GM12878 (cell line): ENCODE results near the gene CHRNA3. TPM values are rescaled to one million over a fixed set of nuclear protein-coding genes. Genes with fewer than 3 reads are reported as not detected.
A peak's percentile ranks its signal among the peaks of the same experiment; 100 is the strongest.

ENCODE experiments used
- ATAC-seq: fragments of 200-7000 bp; cut with Tn5 transposase; 3 replicates; pipeline ENCODE4 v1.9.1; 2020; ENCODE audit warnings: mild to moderate bottlenecking, moderate library complexity
- BruUV-seq: library from RNA; stranded (reverse); fragments of 400-500 nt; replicated peaks from 2 replicates; lab custom pipeline; 2021; lab: Mats Ljungman, UMichigan
- CTCF ChIA-PET: fragments of 300-600 bp; sonication (Branson Sonifier 250); formaldehyde crosslinking; extraction: SDS; loops from one replicate; lab custom pipeline; 2021; ENCODE audit warnings: inconsistent platforms; lab: Yijun Ruan, JAX
- POLR2A ChIA-PET: fragments of 350-600 bp; formaldehyde crosslinking; extraction: SDS; loops from one replicate; lab custom pipeline; 2021; ENCODE audit warnings: inconsistent platforms; lab: Charles Lee
- RAD21 ChIA-PET: fragments of 300-600 bp; sonication (Branson Sonifier 250); formaldehyde crosslinking; loops from one replicate; lab custom pipeline; 2023; ENCODE audit warnings: antibody characterized with exemption; ENCODE audit not compliant: unreplicated experiment; lab: Charles Lee
- SMC1A ChIA-PET: fragments of 300-600 bp; sonication (Branson Sonifier 250); formaldehyde crosslinking; loops from one replicate; lab custom pipeline; 2023; ENCODE audit not compliant: unreplicated experiment, uncharacterized antibody; lab: Charles Lee
- DNase-seq: peaks from one replicate; pipeline ENCODE4 v3.0.0-alpha.2; 2011; ENCODE audit warnings: low read depth, low spot score
- FAIRE-seq: peaks from 3 replicates; lab custom pipeline; 2011; peaks lifted over from hg19 to GRCh38; lab: Jason Lieb, UNC
- H2AFZ ChIP-seq: 2 replicates; pipeline ENCODE4 v1.6.0; 2011; ENCODE audit warnings: low read depth, low read length, control low read depth; ENCODE audit not compliant: control insufficient read depth
- H3K27ac ChIP-seq: 2 replicates; pipeline ENCODE4 v1.5.1; 2011; ENCODE audit warnings: control low read depth; ENCODE audit not compliant: control insufficient read depth, insufficient read depth
- H3K27me3 ChIP-seq, 2 experiments: replicated peaks in 1 of 2; 2 replicates each; pipeline versions ENCODE4 v1.6.0 to v1.6.1; 2011; ENCODE audit warnings: low read length in 1 of 2; ENCODE audit not compliant: control insufficient read depth in 2 of 2, insufficient read depth in 2 of 2
- H3K36me3 ChIP-seq, 2 experiments: 2 replicates each; pipeline ENCODE4 v1.5.1; 2011; ENCODE audit warnings: low read length in 1 of 2; ENCODE audit not compliant: control insufficient read depth in 2 of 2, insufficient read depth in 2 of 2
- H3K4me1 ChIP-seq: 2 replicates; pipeline ENCODE4 v1.6.1; 2011; ENCODE audit warnings: mild to moderate bottlenecking, low read length, moderate library complexity, mixed read lengths; ENCODE audit not compliant: control insufficient read depth, insufficient read depth
- H3K4me2 ChIP-seq: 2 replicates; pipeline ENCODE4 v1.6.0; 2011; ENCODE audit warnings: control low read depth; ENCODE audit not compliant: control insufficient read depth, insufficient read depth
- H3K4me3 ChIP-seq: fragments of 200-600 bp; sonication (generic); 2 replicates; pipeline ENCODE4 v1.5.1; 2016
- H3K79me2 ChIP-seq: 2 replicates; pipeline ENCODE4 v1.6.0; 2011; ENCODE audit warnings: low read length; ENCODE audit not compliant: control insufficient read depth, insufficient read depth
- H3K9ac ChIP-seq: 2 replicates; pipeline ENCODE4 v1.8.0; 2011; ENCODE audit warnings: low read length, control low read depth, mixed read lengths; ENCODE audit not compliant: control insufficient read depth, insufficient read depth
- H3K9me3 ChIP-seq: replicated peaks from 3 replicates; pipeline ENCODE4 v1.5.1; 2011; ENCODE audit warnings: mild to moderate bottlenecking, low read length; ENCODE audit not compliant: control insufficient read depth, insufficient read depth
- H4K20me1 ChIP-seq: 2 replicates; pipeline ENCODE4 v1.6.0; 2011; ENCODE audit not compliant: control insufficient read depth, insufficient read depth
- IKZF1 ChIP-seq: fragments of 450-650 bp; conservative IDR thresholded peaks from 2 replicates; pipeline ENCODE4 v1.6.1; 2017; ENCODE audit warnings: antibody characterized with exemption, mild to moderate bottlenecking
- MEF2B ChIP-seq: fragments of 450-650 bp; IDR thresholded peaks from 2 replicates; pipeline ENCODE4 v1.6.1; 2018; ENCODE audit warnings: mild to moderate bottlenecking, moderate library complexity; ENCODE audit not compliant: partially characterized antibody, poor library complexity, severe bottlenecking
- MTA3 ChIP-seq: IDR thresholded peaks from 2 replicates; pipeline ENCODE4 v1.6.1; 2012; ENCODE audit warnings: low read length, inconsistent platforms, borderline replicate concordance
- PML ChIP-seq: IDR thresholded peaks from 2 replicates; pipeline ENCODE4 v1.6.1; 2012; ENCODE audit warnings: low read length, inconsistent platforms
- POLR2A ChIP-seq: IDR thresholded peaks from 2 replicates; pipeline ENCODE4 v1.6.1; 2011; ENCODE audit warnings: low read depth, mild to moderate bottlenecking, low read length
- POLR2AphosphoS5 ChIP-seq: IDR thresholded peaks from 2 replicates; pipeline ENCODE4 v1.6.1; 2011; ENCODE audit warnings: mild to moderate bottlenecking, low read length, inconsistent platforms
- WGBS: methylation state at CpG from one replicate; pipeline ENCODE4 v1.1.6; 2016; ENCODE audit warnings: low lambda C conversion rate; ENCODE audit not compliant: insufficient replicate concordance, insufficient coverage; ENCODE audit errors: missing lambda C conversion rate; 5-methylcytosine and 5-hydroxymethylcytosine counted together
- in situ Hi-C: fragments of 300-500 bp; cut with MboI; formaldehyde crosslinking; loops from 9 replicates; pipeline ENCODE4 v1.14.3; 2018; ENCODE audit warnings: mixed read lengths
- intact Hi-C: fragments of 100-400 bp; cut with micrococcal nuclease; formaldehyde crosslinking; loops from one replicate; pipeline ENCODE4 v1.14.2; 2022; ENCODE audit not compliant: unreplicated experiment
- polyA plus RNA-seq, 11 experiments: library from polyadenylated mRNA; depleted of rRNA in 4 of 11; unstranded in 6 of 11; stranded (reverse) in 5 of 11; fragments of >200 nt; fragmentation: Nextera tagmentation in 4 of 11; fragmentation: Illumina TruSeq in 1 of 11; extraction: Ambion mirVana in 4 of 11; extraction: Trizol in 1 of 11; gene quantifications; 1 replicate in 1 of 11; 2 replicates in 10 of 11; pipeline versions ENCODE4 v1.2.1 to v1.2.3, GENCODE V29; 2011 to 2016; ENCODE audit warnings: inconsistent platforms in 2 of 11, missing spikeins in 2 of 11, low read depth in 1 of 11
- total RNA-seq, 4 experiments: library from RNA; depleted of rRNA in 3 of 4; stranded (reverse); fragments of >200 nt in 3 of 4; fragmentation: Illumina TruSeq in 1 of 4; extraction: Trizol in 1 of 4; gene quantifications; 2 replicates each; pipeline versions ENCODE4 v1.2.1 to v1.2.3, GENCODE V29; 2013 to 2021
- TF ChIP-seq, protein P1 (sequence below): fragments of 450-650 bp; formaldehyde crosslinking; IDR thresholded peaks from 2 replicates; pipeline ENCODE4 v1.5.0; 2022; ENCODE audit warnings: mild to moderate bottlenecking, missing genetic modification characterization

The CHRNA3 gene
- total and polyA plus RNA-seq, 10 of the 15 experiments (the other 5 are each of a cell fraction or from before 2014, with no cell fraction given) = 0.06 to 0.19 (median 0.09) TPM; not detected in 7

GRCh38 chr15:78550815-78551214 lies 70.0 kb downstream of the CHRNA3 start:
- no peak for DNase-seq
- no TSS peak for BruUV-seq
- Histone ChIP-seq H3K4me2 (peak overlapping the region; percentile 11; the same call in 1 of the 2 replicates), H3K27ac (peak overlapping the region; percentile 72), H3K27me3 (no peaks in the 10 kb centered on the region), H3K9me3 (no peaks in the 10 kb centered on the region), H3K4me3 (no peak overlapping the region), H4K20me1 (no peaks in the 10 kb centered on the region), H3K4me1 (peaks cover 6% of the 10 kb centered on the region), H3K9ac (no peak overlapping the region; the same call in 1 of the 2 replicates), H3K79me2 (no peaks in the 10 kb centered on the region), H3K36me3 (peaks cover 6 to 22% of the 10 kb centered on the region in 2 experiments), H2AFZ (no peak overlapping the region)
- ATAC-seq = no peak
- TF ChIP-seq MTA3 (peak; percentile 76; the same call in 1 of the 2 replicates), PML (0 out of 2 replicates have a peak, but pooled peaks have one; percentile 35), MEF2B (no peak), POLR2A (0 out of 2 replicates have a peak, but pooled peaks have one; percentile 1), IKZF1 (no peak), POLR2AphosphoS5 (peak; percentile 54; the same call in 1 of the 2 replicates)
- TF ChIP-seq, protein P1, sequence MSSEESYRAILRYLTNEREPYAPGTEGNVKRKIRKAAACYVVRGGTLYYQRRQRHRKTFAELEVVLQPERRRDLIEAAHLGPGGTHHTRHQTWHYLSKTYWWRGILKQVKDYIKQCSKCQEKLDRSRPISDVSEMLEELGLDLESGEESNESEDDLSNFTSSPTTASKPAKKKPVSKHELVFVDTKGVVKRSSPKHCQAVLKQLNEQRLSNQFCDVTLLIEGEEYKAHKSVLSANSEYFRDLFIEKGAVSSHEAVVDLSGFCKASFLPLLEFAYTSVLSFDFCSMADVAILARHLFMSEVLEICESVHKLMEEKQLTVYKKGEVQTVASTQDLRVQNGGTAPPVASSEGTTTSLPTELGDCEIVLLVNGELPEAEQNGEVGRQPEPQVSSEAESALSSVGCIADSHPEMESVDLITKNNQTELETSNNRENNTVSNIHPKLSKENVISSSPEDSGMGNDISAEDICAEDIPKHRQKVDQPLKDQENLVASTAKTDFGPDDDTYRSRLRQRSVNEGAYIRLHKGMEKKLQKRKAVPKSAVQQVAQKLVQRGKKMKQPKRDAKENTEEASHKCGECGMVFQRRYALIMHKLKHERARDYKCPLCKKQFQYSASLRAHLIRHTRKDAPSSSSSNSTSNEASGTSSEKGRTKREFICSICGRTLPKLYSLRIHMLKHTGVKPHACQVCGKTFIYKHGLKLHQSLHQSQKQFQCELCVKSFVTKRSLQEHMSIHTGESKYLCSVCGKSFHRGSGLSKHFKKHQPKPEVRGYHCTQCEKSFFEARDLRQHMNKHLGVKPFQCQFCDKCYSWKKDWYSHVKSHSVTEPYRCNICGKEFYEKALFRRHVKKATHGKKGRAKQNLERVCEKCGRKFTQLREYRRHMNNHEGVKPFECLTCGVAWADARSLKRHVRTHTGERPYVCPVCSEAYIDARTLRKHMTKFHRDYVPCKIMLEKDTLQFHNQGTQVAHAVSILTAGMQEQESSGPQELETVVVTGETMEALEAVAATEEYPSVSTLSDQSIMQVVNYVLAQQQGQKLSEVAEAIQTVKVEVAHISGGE = no peak
- RAD21 ChIA-PET = interaction anchor here (1.5 kb wide), 1 partner anchor 11 kb away, joined by 4 read pairs; the partner anchor contains the start of gene PSMA4
- CTCF ChIA-PET = interaction anchor here (1.0 kb wide), 1 partner anchor 191 kb away, joined by 3 read pairs; no protein-coding TSS in a partner anchor
- FAIRE-seq = no peak
- 77% methylated on average over 3 of the region's 3 CpGs for WGBS
- POLR2A ChIA-PET = no interaction called here
- SMC1A ChIA-PET = no interaction called here
- intact Hi-C loops = no loop called here
- in situ Hi-C loops = no loop called here
